ENCODE measurements around the gene RAP1GAP. TPM values are rescaled to one million over a fixed set of nuclear protein-coding genes. Genes with fewer than 3 reads are reported as not detected.

Gene RAP1GAP
- total and polyA plus RNA-seq, 2 of the 13 experiments (the other 11 are each of a cell fraction or from before 2014, with no cell fraction given) = 11.9 to 37.5 TPM

GRCh38 chr1:21624571-21625389 lies 44.4 kb downstream of the RAP1GAP start:
- Histone ChIP-seq H4K20me1 (ENCODE audit: insufficient read depth, low read length) (peaks cover 2% of the 10 kb centered on the region; the same call in 1 of the 2 replicates), H3K9me3 (ENCODE audit: low read length) (no peaks in the 10 kb centered on the region), H3K9ac (ENCODE audit: insufficient read depth, low read depth, low read length) (no peak overlapping the region), H3K4me2 (ENCODE audit: low read depth, low read length) (no peak overlapping the region), H3K4me1 (ENCODE audit: insufficient read depth, low read length) (peaks cover 30% of the 10 kb centered on the region), H3K79me2 (ENCODE audit: insufficient read depth, low read length) (peaks cover 11% of the 10 kb centered on the region), H3K27ac (ENCODE audit: extremely low read length, insufficient read depth, low read length) (no peak overlapping the region), H2AFZ (ENCODE audit: low read length) (no peak overlapping the region), H3K27me3 (ENCODE audit: control insufficient read depth in 1 of 2, insufficient read depth in 2 of 2, low read length in 2 of 2) (no peaks in the 10 kb centered on the region; a peak in 1 of 5 replicates), H3K36me3 (replicated peaks in 1 of 2; ENCODE audit: control insufficient read depth in 1 of 2, insufficient read depth in 2 of 2, low read length in 2 of 2) (peaks cover 10 to 17% of the 10 kb centered on the region in 2 experiments), H3K4me3 (replicated peaks in 1 of 3; ENCODE audit: insufficient read depth in 1 of 3, low read depth in 2 of 3, low read length in 3 of 3) (no peak overlapping the region)
- FAIRE-seq = no peak
- TF ChIP-seq ZNF768 (CRISPR knock-in tag; IDR thresholded peaks at IDR 0.05) (peak; percentile 84; the same call in 1 of the 2 replicates), ZNF543 (CRISPR knock-in tag; IDR thresholded peaks at IDR 0.05) (0 out of 2 replicates have a peak, but pooled peaks have one; percentile 8), ZBED4 (CRISPR knock-in tag; IDR thresholded peaks at IDR 0.05; ENCODE audit: borderline replicate concordance) (no peak)
- ChIA-PET CTCF (ENCODE audit: low intra/inter-chr PET ratio, low total read pairs) (no interaction called here), POLR2A (no interaction called here)
- ATAC-seq = no peak
- WGBS (ENCODE audit: low lambda C conversion rate) = 93% methylated on average over 3 of the region's 11 CpGs
- no TSS peak for BruUV-seq (replicated peaks)
- in situ Hi-C loops (cut with HindIII; ENCODE audit: extremely low pct_ligation_motif_present, low pct_unique_long_range_greater_than_20kb) = no loop called here
- no peak for DNase-seq (ENCODE audit: low spot score)
- intact Hi-C loops (cut with micrococcal nuclease; ENCODE audit: unreplicated experiment) = no loop called here

Measured in HepG2 (cell line).